ENCODE data around the gene METTL16.
"Not testable (repeated sequence)": the region's sequence is repeated elsewhere in the genome, so short reads cannot be mapped to it uniquely, and the experiment has no call there.

Gene METTL16

DNA sequence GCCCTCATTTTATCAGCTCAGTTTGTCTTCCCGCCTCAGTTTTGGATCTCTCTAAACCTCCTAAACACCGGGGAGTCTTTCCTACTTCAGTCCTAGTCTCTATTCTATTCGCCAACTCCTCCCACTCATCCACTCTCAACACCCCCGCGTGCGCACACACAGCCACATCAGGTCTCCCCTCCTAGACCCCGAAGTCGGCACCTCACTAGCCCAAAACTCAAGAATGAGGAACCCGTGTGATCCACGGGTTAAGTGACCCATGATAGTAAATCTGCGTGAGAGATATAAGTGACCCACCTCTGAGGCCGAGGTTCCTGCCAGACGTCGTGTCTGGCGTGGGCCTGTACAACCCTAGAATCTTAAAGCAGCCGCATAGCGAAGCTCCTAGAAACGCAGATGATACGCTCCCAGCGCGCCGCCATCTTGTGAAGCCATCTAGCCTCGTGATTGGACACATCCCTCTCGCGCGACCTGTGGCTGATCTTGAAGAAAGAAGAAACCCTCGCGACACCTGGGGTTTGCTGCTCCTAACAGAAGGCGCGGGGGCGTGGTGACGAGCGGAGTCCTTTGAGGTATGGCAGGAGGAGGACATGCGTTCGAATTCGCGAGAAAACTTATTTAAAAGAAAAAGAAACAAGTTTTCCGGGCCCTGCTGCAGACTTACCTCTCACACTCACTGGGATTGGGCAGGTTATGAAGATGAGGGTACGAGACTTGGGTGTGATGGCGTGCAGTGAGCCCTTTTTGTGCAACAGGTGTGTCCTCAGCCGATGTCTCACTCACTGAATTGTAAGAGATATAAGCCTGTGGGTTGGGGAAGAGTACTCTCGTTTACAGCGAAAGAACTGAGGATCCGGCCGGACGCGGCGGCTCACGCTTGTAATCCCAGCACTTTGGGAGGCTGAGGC is at the start of gene METTL16:
METTL16 (minus strand) TSS at position 427 of the 908 bp plus-strand sequence. CDS start 9,557 bp downstream, outside the sequence.
- peak; percentile 89 to 92 for DNase-seq (ENCODE audit: low read depth in 2 of 2)

DNA sequence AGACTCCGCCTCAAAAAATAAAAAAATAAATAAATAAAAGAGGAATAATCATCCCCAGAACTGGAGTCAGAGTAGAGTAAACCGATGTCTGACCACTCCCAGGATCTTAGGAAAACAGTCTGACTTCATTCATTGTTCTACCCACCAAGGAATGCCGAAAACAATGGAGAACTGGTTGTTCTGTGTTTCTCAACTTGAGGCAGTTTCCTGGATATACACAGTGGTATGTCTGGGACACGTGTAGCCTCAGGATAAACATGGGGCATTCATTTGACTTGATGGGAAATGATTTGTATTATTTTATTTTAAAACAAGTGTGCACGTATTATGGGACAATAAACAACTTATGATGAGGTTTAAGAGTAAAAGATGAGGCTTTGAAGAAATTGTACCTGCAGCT is 49.0 kb upstream of the METTL16 start:
- no peak for DNase-seq (ENCODE audit: low read depth in 2 of 2)

GRCh38 chr17:2551928-2552327 is 40.2 kb upstream of the METTL16 start:
- DNase-seq (ENCODE audit: low read depth in 2 of 2) = no peak

DNA sequence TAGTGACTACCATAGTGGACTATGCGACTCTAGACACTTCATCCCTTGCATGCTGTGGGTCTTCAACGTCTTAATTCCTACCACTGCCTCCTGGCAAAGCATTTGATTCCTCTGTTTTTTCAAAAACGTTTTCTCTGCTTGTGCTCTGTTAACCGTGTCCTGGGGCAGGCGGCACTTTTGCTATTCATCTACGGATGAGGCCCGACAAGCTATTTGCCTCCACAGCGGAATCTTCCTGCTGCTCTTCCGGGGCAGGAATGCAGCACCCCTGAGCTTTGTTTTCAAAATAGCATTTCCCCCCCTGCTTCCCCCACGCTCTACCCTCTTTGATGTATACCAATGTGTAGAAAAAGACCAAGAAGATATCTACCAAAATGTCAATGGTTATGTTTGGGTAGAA is 39.8 kb upstream of the METTL16 start:
- no peak for DNase-seq (ENCODE audit: low read depth in 2 of 2)

- DNase-seq (ENCODE audit: low read depth in 2 of 2) = no peak
Observed at GRCh38 chr17:2549392-2550211, 37.9 kb upstream of the METTL16 start.

- DNase-seq (ENCODE audit: low read depth in 2 of 2) = not testable (repeated sequence)
Observed at GRCh38 chr17:2548026-2548425, 36.3 kb upstream of the METTL16 start.

- DNase-seq (ENCODE audit: low read depth in 2 of 2) = no peak
Observed at GRCh38 chr17:2547176-2547575, 35.5 kb upstream of the METTL16 start.

DNA sequence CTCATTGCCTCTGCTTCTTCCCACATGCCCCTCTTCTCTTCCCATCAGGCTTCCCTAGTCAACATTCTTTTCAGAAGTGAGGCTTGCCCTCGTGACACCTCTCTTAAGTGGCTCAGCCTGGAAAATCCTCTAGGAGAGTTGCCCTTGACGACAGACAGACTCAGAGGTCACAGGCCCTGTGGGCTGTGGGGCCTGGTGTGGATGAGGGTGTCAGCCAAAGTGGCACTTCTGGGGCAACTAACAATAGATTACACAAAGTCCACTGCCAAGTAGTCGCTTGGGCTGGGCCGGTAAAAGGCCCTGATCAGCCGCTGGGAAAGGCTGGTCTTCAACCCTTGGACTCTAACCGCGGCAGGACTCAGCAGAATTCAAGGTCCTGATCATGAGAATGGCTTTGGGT is 33.7 kb upstream of the METTL16 start:
- DNase-seq (ENCODE audit: low read depth in 2 of 2) = no peak

GRCh38 chr17:2542456-2542855 is 30.8 kb upstream of the METTL16 start:
- no peak for DNase-seq (ENCODE audit: low read depth in 2 of 2)

GRCh38 chr17:2542056-2542455 is 30.4 kb upstream of the METTL16 start:
- DNase-seq (ENCODE audit: low read depth in 2 of 2) = no peak

- DNase-seq (ENCODE audit: low read depth in 2 of 2) = not testable (repeated sequence)
Observed at GRCh38 chr17:2537579-2537978, 25.9 kb upstream of the METTL16 start.

DNA sequence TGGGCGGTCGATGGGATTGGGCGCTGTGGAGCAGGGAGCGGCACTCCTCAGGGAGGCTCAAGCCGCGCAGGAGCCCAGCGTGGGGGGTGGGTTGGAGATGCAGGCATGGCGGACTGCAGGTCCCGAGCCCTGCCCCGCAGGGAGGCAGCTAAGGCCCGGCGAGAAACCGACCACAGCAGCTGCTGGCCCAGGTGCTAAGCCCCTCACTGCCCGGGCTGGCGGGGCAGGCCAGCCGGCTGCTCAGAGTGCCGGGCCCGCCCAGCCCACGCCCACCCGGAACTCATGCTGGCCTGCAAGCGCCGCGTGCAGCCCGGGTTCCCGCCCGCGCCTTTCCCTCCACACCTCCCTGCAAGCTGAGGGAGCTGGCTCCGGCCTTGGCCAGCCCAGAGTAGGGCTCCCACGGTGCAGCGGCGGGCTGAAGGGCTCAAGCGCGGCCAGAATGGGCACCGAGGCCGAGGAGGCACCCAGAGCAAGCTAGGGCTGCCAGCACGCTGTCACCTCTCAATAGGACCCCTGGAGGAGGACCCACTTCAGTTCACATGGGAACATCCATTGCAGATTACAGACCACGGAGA is 20.5 kb upstream of the METTL16 start:
- no peak for DNase-seq (ENCODE audit: low read depth in 2 of 2)

- DNase-seq (ENCODE audit: low read depth in 2 of 2) = not testable (repeated sequence)
Observed at GRCh38 chr17:2531243-2531954, 19.7 kb upstream of the METTL16 start.

GRCh38 chr17:2521775-2522410 is 10.2 kb upstream of the METTL16 start:
- DNase-seq (ENCODE audit: low read depth in 2 of 2) = not testable (repeated sequence)

DNA sequence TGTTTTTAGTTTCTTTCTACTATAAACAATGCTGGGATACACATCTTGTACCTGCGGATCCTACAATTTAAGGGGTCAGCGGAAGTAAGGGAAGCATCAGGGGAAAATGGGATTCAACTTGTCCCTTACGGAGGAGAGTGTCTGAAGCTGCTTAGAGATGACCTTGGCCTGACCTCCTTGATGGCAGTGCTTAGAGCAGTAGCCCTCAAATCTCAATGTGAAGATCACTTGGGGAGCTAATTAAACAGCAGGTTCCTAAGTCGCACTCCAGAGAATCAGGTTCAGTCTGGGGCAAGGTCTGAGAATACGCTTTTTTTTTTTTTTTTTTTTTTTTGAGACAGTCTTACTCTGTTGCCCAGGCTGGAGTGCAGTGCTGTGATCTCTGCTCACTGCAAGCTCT is 9.6 kb upstream of the METTL16 start:
- DNase-seq (ENCODE audit: low read depth in 2 of 2) = no peak

GRCh38 chr17:2517539-2517938 is 5.9 kb upstream of the METTL16 start:
- DNase-seq (ENCODE audit: low read depth in 2 of 2) = no peak

DNA sequence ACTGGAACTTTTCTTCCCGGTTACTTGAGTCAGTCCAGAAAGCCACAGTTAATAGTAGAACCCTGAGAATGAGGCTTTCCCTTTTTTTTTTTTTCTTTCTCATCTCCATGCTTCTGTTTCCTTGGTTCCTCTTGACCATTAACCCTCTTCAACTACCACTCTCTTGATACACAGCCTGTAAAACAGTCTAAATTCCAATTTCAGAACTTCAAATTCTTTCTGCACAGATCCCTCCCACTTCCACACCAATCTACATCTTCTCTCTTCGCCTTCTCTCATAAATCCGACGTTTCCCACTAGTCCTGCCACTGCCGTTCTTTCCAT is 588 bp downstream of the METTL16 start:
- no peak for DNase-seq (ENCODE audit: low read depth in 2 of 2)

GRCh38 chr17:2510559-2510958 is 1.1 kb downstream of the METTL16 start:
- no peak for DNase-seq (ENCODE audit: low read depth in 2 of 2)

DNA sequence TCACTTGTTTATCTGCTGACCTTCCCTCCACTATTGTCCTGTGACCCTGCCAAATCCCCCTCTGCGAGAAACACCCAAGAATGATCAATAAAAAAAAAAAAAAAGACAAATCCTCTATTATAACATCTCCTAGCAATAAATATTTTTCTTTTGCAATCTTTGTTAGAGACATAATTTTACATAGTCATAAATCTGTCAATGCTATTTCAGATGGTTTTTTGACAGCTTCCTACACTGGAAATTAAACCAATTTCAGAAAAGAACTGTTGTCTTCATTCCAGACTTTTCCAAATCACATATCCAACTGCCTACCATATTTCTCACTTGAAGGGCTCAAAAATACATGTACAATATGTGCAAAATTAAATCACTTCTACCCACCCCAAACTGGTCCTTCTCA is 3.7 kb downstream of the METTL16 start:
- no peak for DNase-seq (ENCODE audit: low read depth in 2 of 2)

DNA sequence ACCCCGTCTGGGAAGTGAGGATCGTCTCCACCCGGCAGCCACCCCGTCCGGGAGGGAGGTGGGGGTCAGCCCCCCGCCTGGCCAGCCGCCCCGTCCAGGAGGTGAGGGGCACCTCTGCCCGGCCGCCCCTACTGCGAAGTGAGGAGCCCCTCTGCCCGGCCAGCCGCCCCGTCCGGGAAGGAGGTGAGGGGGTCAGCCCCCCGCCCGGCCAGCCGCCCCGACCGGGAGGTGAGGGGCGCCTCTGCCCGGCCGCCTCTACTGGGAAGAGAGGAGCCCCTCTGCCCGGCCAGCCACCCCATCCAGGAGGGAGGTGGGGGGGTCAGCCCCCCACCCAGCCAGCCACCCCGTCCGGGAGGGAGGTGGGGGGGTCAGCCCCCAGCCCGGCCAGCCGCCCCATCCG is 4.7 kb downstream of the METTL16 start:
- DNase-seq (ENCODE audit: low read depth in 2 of 2) = not testable (repeated sequence)

GRCh38 chr17:2503627-2504026 is 8.1 kb downstream of the METTL16 start:
- DNase-seq (ENCODE audit: low read depth in 2 of 2) = no peak
